HepG2 (cell line): ENCODE data around the gene MYCBP2. TPM values are rescaled to one million over a fixed set of nuclear protein-coding genes. Genes with fewer than 3 reads are reported as not detected.

Experiments used
- ATAC-seq: fragments of 200-7000 bp; cut with Tn5 transposase; 3 replicates; pipeline ENCODE4 v1.9.1; 2020; ENCODE audit warnings: mild to moderate bottlenecking, moderate library complexity
- BruUV-seq: library from RNA; stranded (reverse); fragments of 400-500 nt; replicated peaks from 2 replicates; lab custom pipeline; 2021; lab: Mats Ljungman, UMichigan
- CTCF ChIA-PET: fragments of 300-600 bp; formaldehyde crosslinking; extraction: SDS; loops from one replicate; lab custom pipeline; 2021; ENCODE audit warnings: low total read pairs, inconsistent platforms, low intra/inter-chr PET ratio; lab: Yijun Ruan, JAX
- POLR2A ChIA-PET: fragments of 350-600 bp; sonication (Branson Sonifier 250); formaldehyde crosslinking; loops from one replicate; lab custom pipeline; 2020; ENCODE audit warnings: antibody characterized with exemption, inconsistent platforms; lab: Yijun Ruan, JAX
- DNase-seq: peaks from one replicate; pipeline ENCODE4 v3.0.0-alpha.2; 2015; ENCODE audit warnings: low spot score
- FAIRE-seq: peaks from 3 replicates; lab custom pipeline; 2011; peaks lifted over from hg19 to GRCh38; lab: Jason Lieb, UNC
- H2AFZ ChIP-seq: one replicate; pipeline ENCODE4 v1.6.1; 2011; ENCODE audit warnings: low read length, inconsistent platforms
- H3K27ac ChIP-seq: fragments of 300-600 bp; 3 replicates; pipeline ENCODE4 v1.8.0; 2011; ENCODE audit warnings: mixed run types, mild to moderate bottlenecking, mixed read lengths, low read length, inconsistent platforms; ENCODE audit not compliant: insufficient read depth; ENCODE audit errors: extremely low read length
- H3K27me3 ChIP-seq, 2 experiments: fragments of 200-600 bp in 1 of 2; 2 replicates in 1 of 2; 3 replicates in 1 of 2; pipeline versions ENCODE4 v1.6.0 to v1.8.0; 2011; ENCODE audit warnings: low read length in 2 of 2, mild to moderate bottlenecking in 2 of 2, moderate library complexity in 2 of 2, inconsistent platforms in 1 of 2; ENCODE audit not compliant: insufficient read depth in 2 of 2, control insufficient read depth in 1 of 2
- H3K36me3 ChIP-seq, 2 experiments: fragments of 200-600 bp in 1 of 2; replicated peaks in 1 of 2; 2 replicates in 1 of 2; 3 replicates in 1 of 2; pipeline versions ENCODE4 v1.5.1 to v1.8.0; 2011; ENCODE audit warnings: low read length in 2 of 2, inconsistent platforms in 1 of 2; ENCODE audit not compliant: insufficient read depth in 2 of 2, control insufficient read depth in 1 of 2
- H3K4me1 ChIP-seq: 2 replicates; pipeline ENCODE4 v1.5.1; 2012; ENCODE audit warnings: low read length, inconsistent platforms; ENCODE audit not compliant: insufficient read depth
- H3K4me2 ChIP-seq: 2 replicates; pipeline ENCODE4 v1.6.0; 2011; ENCODE audit warnings: low read depth, low read length, inconsistent platforms
- H3K4me3 ChIP-seq, 3 experiments: fragments of 200-600 bp in 1 of 3; sonication (generic), shearing (Covaris generic) in 1 of 3; replicated peaks in 1 of 3; 2 replicates each; pipeline ENCODE4 v1.5.1; 2011 to 2016; ENCODE audit warnings: low read length in 3 of 3, inconsistent platforms in 2 of 3, low read depth in 2 of 3, mild to moderate bottlenecking in 2 of 3, control low read depth in 1 of 3, mixed read lengths in 1 of 3; ENCODE audit not compliant: insufficient read depth in 1 of 3
- H3K79me2 ChIP-seq: one replicate; pipeline ENCODE4 v1.6.1; 2011; ENCODE audit warnings: low read length, inconsistent platforms; ENCODE audit not compliant: insufficient read depth
- H3K9ac ChIP-seq: 2 replicates; pipeline ENCODE4 v1.6.0; 2011; ENCODE audit warnings: mild to moderate bottlenecking, low read depth, low read length, inconsistent platforms; ENCODE audit not compliant: insufficient read depth
- H3K9me3 ChIP-seq: 2 replicates; pipeline ENCODE4 v1.5.1; 2012; ENCODE audit warnings: mild to moderate bottlenecking, low read length
- H4K20me1 ChIP-seq: 2 replicates; pipeline ENCODE4 v1.6.0; 2011; ENCODE audit warnings: inconsistent platforms, mild to moderate bottlenecking, low read length, moderate library complexity; ENCODE audit not compliant: insufficient read depth
- SIN3B ChIP-seq: fragments of 150-350 bp; IDR thresholded peaks from 2 replicates; pipeline ENCODE4 v1.6.1; 2014; ENCODE audit warnings: low read length
- STAT6 ChIP-seq: sonication (generic); formaldehyde crosslinking; IDR thresholded peaks from 2 replicates; pipeline ENCODE4 v1.4.0; 2020; ENCODE audit warnings: missing genetic modification reagents, mild to moderate bottlenecking, borderline replicate concordance
- ZNF383 ChIP-seq: sonication (generic); formaldehyde crosslinking; IDR thresholded peaks from 2 replicates; pipeline ENCODE4 v1.4.0; 2020; ENCODE audit warnings: missing genetic modification reagents, mild to moderate bottlenecking, borderline replicate concordance
- ZNF446 ChIP-seq: sonication (generic); formaldehyde crosslinking; IDR thresholded peaks from 2 replicates; pipeline ENCODE4 v1.5.0; 2020; ENCODE audit warnings: mild to moderate bottlenecking, missing genetic modification reagents
- ZNF512 ChIP-seq: sonication (generic); formaldehyde crosslinking; IDR thresholded peaks from 2 replicates; pipeline ENCODE4 v1.4.0; 2020; ENCODE audit warnings: mild to moderate bottlenecking, missing genetic modification reagents
- ZSCAN25 ChIP-seq: sonication (generic); formaldehyde crosslinking; IDR thresholded peaks from 2 replicates; pipeline ENCODE4 v1.8.0; 2022; ENCODE audit warnings: mild to moderate bottlenecking, missing genetic modification reagents
- WGBS: methylation state at CpG from one replicate; pipeline ENCODE4 v1.1.6; 2017; ENCODE audit warnings: low lambda C conversion rate; 5-methylcytosine and 5-hydroxymethylcytosine counted together
- in situ Hi-C: cut with HindIII; loops from 2 replicates; pipeline ENCODE4 v1.10.0; 2017; ENCODE audit warnings: low pct_unique_long_range_greater_than_20kb; ENCODE audit not compliant: extremely low pct_ligation_motif_present
- intact Hi-C: fragments of 100-400 bp; cut with micrococcal nuclease; formaldehyde crosslinking; loops from one replicate; pipeline ENCODE4 v1.10.0; 2022; ENCODE audit not compliant: unreplicated experiment
- polyA plus RNA-seq, 8 experiments: library from polyadenylated mRNA; depleted of rRNA in 3 of 8; stranded (reverse) in 7 of 8; unstranded in 1 of 8; fragments of >200 nt; fragmentation: Illumina TruSeq in 4 of 8; extraction: Trizol in 4 of 8; gene quantifications; 2 replicates each; pipeline versions ENCODE4 v1.2.1 to v1.2.3, GENCODE V29; 2011 to 2016; ENCODE audit warnings: low read depth in 4 of 8, missing spikeins in 1 of 8, mixed read lengths in 1 of 8; ENCODE audit not compliant: insufficient read depth in 1 of 8
- total RNA-seq, 5 experiments: library from RNA; depleted of rRNA; stranded (reverse); fragments of >200 nt; fragmentation: Illumina TruSeq; extraction: Trizol; gene quantifications; 2 replicates each; pipeline ENCODE4 v1.2.3, GENCODE V29; 2016; ENCODE audit warnings: low read depth in 1 of 5

Gene MYCBP2
- total and polyA plus RNA-seq, 2 of the 13 experiments (the other 11 are each of a cell fraction or from before 2014, with no cell fraction given), result 16.3 to 35.3 TPM

- TF ChIP-seq ZNF446 (no peak), SIN3B (no peak), ZSCAN25 (CRISPR knock-in tag) (no peak), ZNF383 (CRISPR knock-in tag) (no peak), STAT6 (CRISPR knock-in tag) (no peak)
Measured at GRCh38 chr13:77055158-77055557, 271.7 kb downstream of the MYCBP2 start (continued).

GRCh38 chr13:77053192-77053591, 273.7 kb downstream of the MYCBP2 start:
- ChIA-PET CTCF (no interaction called here), POLR2A (no interaction called here)
- Histone ChIP-seq H3K9me3 (no peaks in the 10 kb centered on the region), H3K36me3 (peaks cover 0 to 16% of the 10 kb centered on the region in 2 experiments; a peak in 2 of 5 replicates), H3K4me2 (no peak overlapping the region)
- 97% methylated on average over 4 of the region's 4 CpGs for WGBS
- in situ Hi-C loops, result no loop called here
- no peak for FAIRE-seq
- TF ChIP-seq ZNF512, result no peak
- TF ChIP-seq, all 625 proteins: peak for 0
- H4K20me1 ChIP-seq, result no peaks in the 10 kb centered on the region
- no peak overlapping the region for H2AFZ ChIP-seq
- no peak overlapping the region for H3K4me3 ChIP-seq
- intact Hi-C loops, result no loop called here
- DNase-seq, result no peak
- no peak overlapping the region for H3K27ac ChIP-seq
- H3K4me1 ChIP-seq, result peaks cover 12% of the 10 kb centered on the region; the same call in 1 of the 2 replicates
- ATAC-seq, result no peak
- H3K9ac ChIP-seq, result no peak overlapping the region
- BruUV-seq, result no TSS peak
- no peaks in the 10 kb centered on the region for H3K27me3 ChIP-seq
- no peaks in the 10 kb centered on the region for H3K79me2 ChIP-seq
